HCT116 (cell line): Measurements from ENCODE around the gene CFAP97D2.
"Not testable (repeated sequence)": the region's sequence is repeated elsewhere in the genome, so short reads cannot be mapped to it uniquely, and the experiment has no call there.

Source experiments
- CTCF ChIP-seq, 3 experiments: fragments of 200-600 bp in 1 of 3; sonication (generic) in 1 of 3; IDR thresholded peaks in 2 of 3; conservative IDR thresholded peaks in 1 of 3; 2 replicates each; pipeline ENCODE4 v1.5.1; 2012 to 2017; ENCODE audit warnings: low read depth in 2 of 3, low read length in 2 of 3, antibody characterized with exemption in 1 of 3, borderline replicate concordance in 1 of 3, control low read depth in 1 of 3, mild to moderate bottlenecking in 1 of 3, mixed read lengths in 1 of 3, mixed run types in 1 of 3, moderate library complexity in 1 of 3; ENCODE audit not compliant: insufficient read depth in 1 of 3
- ELF1 ChIP-seq: IDR thresholded peaks from 2 replicates; pipeline ENCODE4 v1.6.1; 2012; ENCODE audit warnings: low read depth, borderline replicate concordance
- EZH2 ChIP-seq: fragments of 200-600 bp; sonication (generic); IDR thresholded peaks from 2 replicates; pipeline ENCODE4 v1.6.1; 2017; ENCODE audit warnings: antibody characterized with exemption, mixed run types
- EZH2phosphoT487 ChIP-seq: fragments of 200-600 bp; IDR thresholded peaks from 2 replicates; pipeline ENCODE4 v1.6.1; 2018; ENCODE audit warnings: antibody characterized with exemption, borderline replicate concordance
- JUND ChIP-seq: IDR thresholded peaks from 2 replicates; pipeline ENCODE4 v1.6.1; 2012
- MAX ChIP-seq: IDR thresholded peaks from 2 replicates; pipeline ENCODE4 v1.6.1; 2012
- POLR2A ChIP-seq: IDR thresholded peaks from 2 replicates; pipeline ENCODE4 v1.7.0; 2011; ENCODE audit warnings: borderline replicate concordance; ENCODE audit not compliant: insufficient read depth, insufficient read length; ENCODE audit errors: extremely low read depth
- POLR2AphosphoS5 ChIP-seq: IDR thresholded peaks from 2 replicates; pipeline ENCODE4 v1.6.1; 2011; ENCODE audit warnings: mild to moderate bottlenecking, low read depth, low read length, moderate library complexity
- REST ChIP-seq: IDR thresholded peaks from 2 replicates; pipeline ENCODE4 v1.6.1; 2012; ENCODE audit warnings: low read depth
- SP1 ChIP-seq: IDR thresholded peaks from 2 replicates; pipeline ENCODE4 v1.6.1; 2012; ENCODE audit warnings: low read depth
- SRF ChIP-seq: IDR thresholded peaks from 2 replicates; pipeline ENCODE4 v1.6.1; 2012; ENCODE audit warnings: low read depth
- ZFX ChIP-seq: fragments of 450-650 bp; IDR thresholded peaks from 2 replicates; pipeline ENCODE4 v1.6.1; 2017

GRCh38 chr13:114158869-114159666 is 20.0 kb upstream of the CFAP97D2 start:
- TF ChIP-seq REST; CTCF (IDR thresholded peaks at IDR 0.05 in 2 of 3, conservative IDR thresholded peaks at IDR 0.05 in 1 of 3; ENCODE audit: borderline replicate concordance in 1 of 3, insufficient read depth in 1 of 3, low read depth in 2 of 3, low read length in 2 of 3); EZH2phosphoT487; POLR2A; POLR2AphosphoS5; EZH2; SRF; ZFX; SP1; ELF1; JUND; MAX: not testable (repeated sequence)
